Mucosa of descending colon (tissue), 3 donors: ENCODE data around the gene EHBP1. TPM values are rescaled to one million over a fixed set of nuclear protein-coding genes. Genes with fewer than 3 reads are reported as not detected.

Experiments used
- ATAC-seq: fragments of 200-7000 bp; cut with Tn5 transposase; one replicate; pipeline ENCODE4 v1.9.1; 2020; ENCODE audit warnings: mild to moderate bottlenecking, moderate library complexity
- DNase-seq, 3 donors: peaks; one replicate each; pipeline ENCODE4 v3.0.0-alpha.2; 2020
- H3K36me3 ChIP-seq: fragments of 200-600 bp; one replicate; pipeline ENCODE4 v1.8.0; 2021; ENCODE audit warnings: low read depth, mild to moderate bottlenecking
- H3K4me1 ChIP-seq: fragments of 200-600 bp; one replicate; pipeline ENCODE4 v1.8.0; 2021; ENCODE audit warnings: low read depth, mild to moderate bottlenecking
- H3K4me3 ChIP-seq: fragments of 200-600 bp; one replicate; pipeline ENCODE4 v1.8.0; 2021; ENCODE audit warnings: mild to moderate bottlenecking
- H3K9me3 ChIP-seq: fragments of 200-600 bp; one replicate; pipeline ENCODE4 v1.8.0; 2021; ENCODE audit warnings: mild to moderate bottlenecking
- intact Hi-C, 2 donors: fragments of 100-400 bp; cut with DNase I in 1 of 2; cut with micrococcal nuclease in 1 of 2; formaldehyde crosslinking; loops; one replicate each; pipeline versions ENCODE4 v1.11.0 to v1.11.1; 2022; cut with DNase I, micrococcal nuclease
- total RNA-seq, 3 donors: library from RNA; stranded (reverse); fragmentation: NEBNext Ultra II Directional in 2 of 3; extraction: Animal tissue kit (Norgen Biotek cat#: 25700) in 2 of 3; gene quantifications; one replicate each; pipeline versions ENCODE4 v1.2.1 to v1.2.4, GENCODE V29; 2021 to 2023
- TF ChIP-seq, protein P1 (sequence below): fragments of 200-600 bp; IDR thresholded peaks from one replicate; pipeline ENCODE4 v1.8.0; 2022; ENCODE audit warnings: antibody characterized with exemption, mild to moderate bottlenecking
- donor health status: DM: no; HTN: no; CAD: no; lungs with moderate emphysema.
- donor health status: DM: no; HTN: no; CAD: no.
- donor health status: DM: no; HTN: yes; CAD: no.

EHBP1 gene
- total RNA-seq, 3 donors from 2014 or later, result 26.9 to 136 (median 28.2) TPM

DNA sequence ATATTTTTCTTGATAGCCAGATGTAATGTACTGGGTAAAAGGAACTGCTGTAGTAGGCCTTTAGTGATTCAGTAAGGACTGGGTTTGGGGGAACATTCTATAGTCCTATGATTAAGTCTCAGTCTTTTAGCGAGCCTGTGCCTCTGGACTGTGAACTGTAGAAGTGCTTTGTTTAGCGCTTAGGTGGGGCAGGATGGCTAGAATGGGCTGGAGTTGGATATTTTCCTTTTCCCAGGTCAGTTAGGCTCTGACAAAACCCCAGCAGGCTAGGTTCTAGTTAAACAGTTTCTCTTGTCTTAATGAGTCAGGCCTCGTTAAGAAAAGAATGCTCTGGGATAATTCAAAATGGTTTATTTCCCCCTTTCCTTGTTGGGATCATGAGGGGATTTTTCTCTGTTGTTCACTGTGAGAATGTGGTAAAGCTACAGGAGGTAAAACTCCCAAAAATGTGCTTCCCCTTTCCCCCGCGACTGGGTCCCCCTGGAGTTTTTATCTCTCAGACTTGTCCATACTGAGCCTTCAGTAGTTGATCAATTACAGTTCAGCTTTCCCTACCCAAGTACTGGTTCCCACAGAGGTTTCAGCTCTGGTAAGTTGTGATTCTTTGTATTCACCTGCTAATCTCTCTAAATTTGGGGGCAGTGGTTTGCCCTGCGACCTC is 31.5 kb downstream of the EHBP1 start:
- DNase-seq (no peak), ATAC-seq (no peak)
- TF ChIP-seq, protein P1, sequence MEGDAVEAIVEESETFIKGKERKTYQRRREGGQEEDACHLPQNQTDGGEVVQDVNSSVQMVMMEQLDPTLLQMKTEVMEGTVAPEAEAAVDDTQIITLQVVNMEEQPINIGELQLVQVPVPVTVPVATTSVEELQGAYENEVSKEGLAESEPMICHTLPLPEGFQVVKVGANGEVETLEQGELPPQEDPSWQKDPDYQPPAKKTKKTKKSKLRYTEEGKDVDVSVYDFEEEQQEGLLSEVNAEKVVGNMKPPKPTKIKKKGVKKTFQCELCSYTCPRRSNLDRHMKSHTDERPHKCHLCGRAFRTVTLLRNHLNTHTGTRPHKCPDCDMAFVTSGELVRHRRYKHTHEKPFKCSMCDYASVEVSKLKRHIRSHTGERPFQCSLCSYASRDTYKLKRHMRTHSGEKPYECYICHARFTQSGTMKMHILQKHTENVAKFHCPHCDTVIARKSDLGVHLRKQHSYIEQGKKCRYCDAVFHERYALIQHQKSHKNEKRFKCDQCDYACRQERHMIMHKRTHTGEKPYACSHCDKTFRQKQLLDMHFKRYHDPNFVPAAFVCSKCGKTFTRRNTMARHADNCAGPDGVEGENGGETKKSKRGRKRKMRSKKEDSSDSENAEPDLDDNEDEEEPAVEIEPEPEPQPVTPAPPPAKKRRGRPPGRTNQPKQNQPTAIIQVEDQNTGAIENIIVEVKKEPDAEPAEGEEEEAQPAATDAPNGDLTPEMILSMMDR, result no peak
- Histone ChIP-seq H3K4me3 (no peak overlapping the region), H3K36me3 (no peaks in the 10 kb centered on the region), H3K4me1 (no peaks in the 10 kb centered on the region), H3K9me3 (no peaks in the 10 kb centered on the region)
- intact Hi-C loops, result no loop called here

DNA sequence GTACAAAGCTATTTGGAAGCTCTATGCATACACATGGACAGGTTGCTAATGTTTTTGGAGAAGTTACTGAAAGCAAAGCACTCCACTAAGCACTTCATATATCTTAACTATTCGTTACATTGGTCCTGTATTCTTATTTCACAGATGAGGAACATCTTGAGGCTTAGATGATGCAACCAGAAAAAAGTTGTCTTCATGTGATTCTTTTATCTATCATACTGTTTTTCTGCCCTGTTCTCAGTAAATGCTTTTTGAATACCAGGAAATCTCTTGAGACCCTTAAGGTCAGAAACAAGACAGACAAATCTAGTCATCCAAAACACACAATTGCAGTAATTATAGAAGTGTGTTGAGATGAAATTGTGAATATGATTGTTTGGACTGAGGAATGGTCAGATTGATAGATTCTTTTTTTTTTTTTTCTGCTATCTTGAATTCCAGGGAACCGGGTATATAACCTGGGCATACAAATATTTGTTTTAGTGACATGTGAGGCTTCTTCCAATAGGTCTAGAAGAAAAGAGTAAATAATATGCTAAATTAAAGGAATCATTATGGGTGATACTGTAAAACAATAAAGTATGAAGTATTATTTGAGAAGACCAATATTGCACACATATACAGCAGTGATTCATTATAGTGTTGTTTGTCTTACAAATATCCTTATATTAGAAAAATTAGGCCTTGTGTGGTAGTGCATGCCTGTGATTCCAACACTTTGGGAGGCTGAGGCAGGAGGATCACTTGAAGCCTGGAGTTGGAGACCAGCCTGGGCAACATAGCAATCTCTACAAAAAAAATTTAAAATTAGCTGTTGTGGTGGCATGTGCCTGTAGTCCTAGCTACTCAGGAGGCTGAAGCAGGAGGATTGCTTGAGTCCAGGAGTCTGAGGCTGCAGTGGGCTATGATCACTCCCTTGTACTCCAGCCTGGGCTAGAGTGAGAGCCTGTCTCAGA is 33.7 kb downstream of the EHBP1 start:
- H3K9me3 ChIP-seq, result no peaks in the 10 kb centered on the region
- intact Hi-C loops, result no loop called here
- H3K36me3 ChIP-seq, result no peaks in the 10 kb centered on the region
- H3K4me3 ChIP-seq, result no peak overlapping the region
- TF ChIP-seq, protein P1, result no peak
- no peak for ATAC-seq
- no peaks in the 10 kb centered on the region for H3K4me1 ChIP-seq
- no peak for DNase-seq

DNA sequence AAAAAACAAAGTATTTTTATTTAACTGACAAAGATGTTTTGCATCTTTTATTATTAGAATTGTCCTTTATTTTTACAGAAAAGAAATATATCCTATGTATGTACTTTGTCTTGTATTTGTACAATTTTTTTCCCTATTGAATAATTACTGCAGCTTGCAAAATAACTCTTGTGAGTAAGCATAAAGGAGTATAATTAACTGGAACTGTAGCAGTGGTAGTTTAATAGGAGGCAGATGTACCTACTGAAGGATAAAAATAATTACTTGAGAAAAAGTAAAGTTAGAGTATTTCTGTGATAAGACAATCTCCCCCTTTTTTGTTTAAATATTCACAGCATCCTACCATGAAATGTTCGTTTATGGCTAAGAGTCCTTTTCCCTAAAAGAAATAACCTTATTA is 34.7 kb downstream of the EHBP1 start:
- no peaks in the 10 kb centered on the region for H3K9me3 ChIP-seq
- H3K4me1 ChIP-seq, result no peaks in the 10 kb centered on the region
- intact Hi-C loops, result no loop called here
- no peak for DNase-seq
- TF ChIP-seq, protein P1, result no peak
- H3K4me3 ChIP-seq, result no peak overlapping the region
- no peak for ATAC-seq
- no peaks in the 10 kb centered on the region for H3K36me3 ChIP-seq

DNA sequence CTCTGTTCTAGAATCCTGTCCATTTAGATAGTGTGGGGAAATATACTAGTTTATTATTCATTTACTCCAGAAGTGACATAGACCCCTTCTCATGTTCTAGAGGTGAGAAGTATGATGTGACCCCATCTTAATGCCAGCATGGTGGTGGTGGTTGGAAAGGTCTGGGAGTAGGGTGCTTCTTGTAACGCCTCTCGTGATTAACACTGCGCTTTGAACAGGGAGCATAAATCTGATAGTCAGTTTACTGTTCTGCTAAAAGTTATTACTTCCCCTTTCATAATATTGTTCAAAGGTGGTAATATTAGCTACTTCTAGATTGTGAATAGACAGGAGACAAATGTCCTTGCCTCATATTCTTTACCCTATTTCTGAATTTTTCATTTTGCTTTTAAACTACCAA is 35.6 kb downstream of the EHBP1 start:
- Histone ChIP-seq H3K4me1 (no peaks in the 10 kb centered on the region), H3K36me3 (no peaks in the 10 kb centered on the region), H3K4me3 (no peak overlapping the region), H3K9me3 (no peaks in the 10 kb centered on the region)
- no peak for DNase-seq
- ATAC-seq, result no peak
- intact Hi-C loops, result no loop called here
- TF ChIP-seq, protein P1, result no peak

DNA sequence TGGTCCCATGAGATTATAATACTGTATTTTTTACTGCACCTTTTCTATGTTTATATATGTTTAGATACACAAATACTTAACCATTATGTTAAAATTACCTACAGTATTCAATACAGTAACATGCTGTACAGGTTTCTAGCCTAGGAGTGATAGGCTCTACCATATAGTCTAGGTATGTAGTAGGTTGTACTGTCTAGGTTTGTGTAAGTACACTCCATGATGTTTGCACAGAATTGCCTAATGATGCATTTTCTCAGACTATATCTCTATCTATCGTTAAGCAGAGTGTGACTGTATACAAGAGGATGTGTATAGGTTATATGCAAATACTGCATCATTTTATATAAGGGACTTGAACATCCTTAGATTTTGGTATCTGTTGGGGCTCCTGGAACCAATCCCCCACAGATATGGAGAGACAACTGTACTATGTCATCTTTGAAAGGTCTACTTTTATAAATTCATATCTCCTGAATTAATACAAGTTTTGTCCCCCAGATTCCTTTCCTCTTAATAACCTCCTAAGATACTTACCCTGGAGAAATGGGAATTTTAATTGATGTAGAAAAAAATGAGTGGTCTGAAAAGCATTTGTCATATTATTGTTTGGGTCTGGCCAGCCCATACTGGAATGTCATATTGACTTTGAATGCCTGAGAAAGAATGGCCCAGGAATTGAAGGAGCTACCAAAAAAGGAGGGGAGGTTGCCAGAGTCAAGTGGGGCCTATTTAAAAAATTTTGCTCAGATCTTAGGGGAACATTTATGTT is 36.6 kb downstream of the EHBP1 start:
- ATAC-seq (no peak), DNase-seq (no peak)
- Histone ChIP-seq H3K4me1 (no peaks in the 10 kb centered on the region), H3K9me3 (no peaks in the 10 kb centered on the region), H3K4me3 (no peak overlapping the region), H3K36me3 (no peaks in the 10 kb centered on the region)
- TF ChIP-seq, protein P1, result no peak
- intact Hi-C loops, result no loop called here
